Stimulated activated CD8-positive, alpha-beta memory T cell treated with anti-CD3 and anti-CD28 coated beads, Interleukin-4, amount 100 ng/mL, for 24 hours (primary cell): Measurements from ENCODE around the gene SOX12.
"Not testable (repeated sequence)": the region's sequence is repeated elsewhere in the genome, so short reads cannot be mapped to it uniquely, and the experiment has no call there.

Experiments used
- DNase-seq: peaks from one replicate; pipeline ENCODE4 v3.0.0-alpha.2; 2020; ENCODE audit warnings: low read depth

Gene SOX12

GRCh38 chr20:362271-363254 lies 37.2 kb downstream of the SOX12 start:
- DNase-seq = no peak

- no peak for DNase-seq
Observed at GRCh38 chr20:363319-364078, 38.1 kb downstream of the SOX12 start.

GRCh38 chr20:364905-365794 lies 39.8 kb downstream of the SOX12 start:
- no peak for DNase-seq

- DNase-seq = no peak
Observed at GRCh38 chr20:366041-366718, 40.8 kb downstream of the SOX12 start.

- no peak for DNase-seq
Observed at GRCh38 chr20:366719-367485, 41.5 kb downstream of the SOX12 start.

GRCh38 chr20:367486-367887 lies 42.1 kb downstream of the SOX12 start:
- DNase-seq = no peak

- no peak for DNase-seq
Observed at GRCh38 chr20:368915-369314, 43.6 kb downstream of the SOX12 start.

- DNase-seq = no peak
Observed at GRCh38 chr20:370151-370600, 44.8 kb downstream of the SOX12 start.

- DNase-seq = no peak
Observed at GRCh38 chr20:370977-371754, 45.8 kb downstream of the SOX12 start.

GRCh38 chr20:371755-372542 lies 46.6 kb downstream of the SOX12 start:
- DNase-seq = no peak

GRCh38 chr20:372543-373082 lies 47.3 kb downstream of the SOX12 start:
- DNase-seq = not testable (repeated sequence)

GRCh38 chr20:373171-373890 lies 48.0 kb downstream of the SOX12 start:
- no peak for DNase-seq

GRCh38 chr20:375265-375889 lies 50.0 kb downstream of the SOX12 start:
- no peak for DNase-seq

- no peak for DNase-seq
Observed at GRCh38 chr20:376089-376488, 50.7 kb downstream of the SOX12 start.

GRCh38 chr20:376750-377149 lies 51.4 kb downstream of the SOX12 start:
- DNase-seq = no peak

GRCh38 chr20:377578-377977 lies 52.2 kb downstream of the SOX12 start:
- not testable (repeated sequence) for DNase-seq

- DNase-seq = no peak
Observed at GRCh38 chr20:378961-379336, 53.6 kb downstream of the SOX12 start.
